GM19397 (cell line): Measurements from ENCODE around the gene EYS.
"Not testable (repeated sequence)": the region's sequence is repeated elsewhere in the genome, so short reads cannot be mapped to it uniquely, and the experiment has no call there.

Source experiments
- ATAC-seq: cut with Tn5 transposase; IDR thresholded peaks from one replicate; pipeline ENCODE4 v1.9.1; 2021; ENCODE audit warnings: mild to moderate bottlenecking, moderate library complexity; ENCODE audit not compliant: unreplicated experiment

Gene EYS

DNA sequence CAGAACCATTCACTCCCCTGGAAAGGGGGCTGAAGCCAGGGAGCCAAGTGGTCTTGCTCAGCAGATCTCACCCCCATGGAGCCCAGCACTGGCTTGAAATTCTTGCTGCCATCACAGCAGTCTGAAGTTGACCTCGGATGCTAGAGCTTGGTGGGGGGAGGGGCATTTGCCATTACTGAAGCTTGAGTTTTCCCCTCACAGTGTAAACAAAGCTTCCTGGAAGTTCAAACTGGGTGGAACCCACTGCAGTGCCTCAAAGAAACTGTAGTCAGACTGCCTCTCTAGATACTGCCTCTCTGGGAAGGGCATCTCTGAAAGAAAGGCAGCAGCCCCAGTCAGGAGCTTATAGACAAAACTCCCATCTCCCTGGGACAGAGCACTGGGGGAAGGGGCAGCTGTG, 1819.2 kb downstream of the EYS start:
- ATAC-seq = not testable (repeated sequence)

DNA sequence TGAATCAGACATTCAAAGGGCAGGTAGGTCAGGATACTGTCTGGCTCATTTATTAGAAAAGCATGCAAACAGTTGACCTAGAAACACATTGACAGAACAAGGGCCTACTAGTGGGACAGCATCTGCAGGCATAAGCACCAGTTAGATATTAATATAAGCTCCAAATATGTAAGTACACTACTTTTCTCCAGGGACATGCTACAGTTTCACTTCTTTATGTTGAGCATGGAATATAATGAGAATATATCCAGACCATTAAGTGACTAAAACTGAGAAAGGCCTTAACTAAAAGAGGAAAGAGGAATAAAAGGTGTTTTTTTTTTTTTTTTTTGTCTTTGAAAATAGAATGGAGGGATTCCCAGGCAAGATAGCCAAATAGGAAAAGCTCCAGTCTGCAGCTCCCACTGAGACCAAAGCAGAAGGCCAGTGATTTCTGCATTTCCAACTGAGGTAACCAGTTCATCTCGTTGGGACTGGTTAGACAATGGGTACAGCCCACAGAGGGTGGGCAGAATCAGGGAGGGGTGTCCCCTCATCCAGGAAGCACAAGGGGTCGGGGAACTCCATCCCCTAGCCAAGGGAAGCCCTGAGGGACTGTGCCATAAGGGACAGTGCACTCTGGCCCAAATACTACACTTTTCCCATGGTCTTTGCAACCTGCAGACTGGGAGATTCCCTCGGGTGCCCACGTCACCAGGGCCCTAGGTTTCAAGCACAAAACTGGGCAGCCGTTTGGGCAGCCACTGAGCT, 1819.8 kb downstream of the EYS start:
- ATAC-seq = no peak

- ATAC-seq = no peak
These were observed 1820.7 kb downstream of the EYS start for GRCh38 chr6:63886341-63886740.

- no peak for ATAC-seq
These were observed 1823.4 kb downstream of the EYS start for GRCh38 chr6:63883597-63883996.

GRCh38 chr6:63882208-63882607, 1824.8 kb downstream of the EYS start:
- no peak for ATAC-seq

GRCh38 chr6:63881791-63882190, 1825.2 kb downstream of the EYS start:
- ATAC-seq = no peak

- no peak for ATAC-seq
These were observed 1834.8 kb downstream of the EYS start for GRCh38 chr6:63872233-63872632.

DNA sequence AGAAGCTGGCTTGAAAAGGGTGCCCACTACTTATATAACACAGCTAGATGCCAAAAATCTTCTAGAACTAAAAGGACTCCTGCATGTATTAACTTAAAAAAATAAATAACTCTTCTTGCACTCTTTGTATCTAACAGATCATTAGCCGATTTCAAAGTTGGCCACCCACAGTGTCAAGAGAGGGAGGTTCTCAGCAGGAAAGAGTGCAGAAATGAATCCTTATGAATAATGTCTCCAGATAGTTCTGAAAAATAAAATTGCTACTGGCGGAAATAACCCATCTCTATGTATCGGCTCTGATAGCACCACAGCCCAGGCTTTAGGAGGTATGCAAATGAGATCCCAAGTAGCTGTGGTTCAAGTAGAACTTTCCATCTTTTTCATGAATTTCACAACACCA, 1838.7 kb downstream of the EYS start:
- no peak for ATAC-seq

DNA sequence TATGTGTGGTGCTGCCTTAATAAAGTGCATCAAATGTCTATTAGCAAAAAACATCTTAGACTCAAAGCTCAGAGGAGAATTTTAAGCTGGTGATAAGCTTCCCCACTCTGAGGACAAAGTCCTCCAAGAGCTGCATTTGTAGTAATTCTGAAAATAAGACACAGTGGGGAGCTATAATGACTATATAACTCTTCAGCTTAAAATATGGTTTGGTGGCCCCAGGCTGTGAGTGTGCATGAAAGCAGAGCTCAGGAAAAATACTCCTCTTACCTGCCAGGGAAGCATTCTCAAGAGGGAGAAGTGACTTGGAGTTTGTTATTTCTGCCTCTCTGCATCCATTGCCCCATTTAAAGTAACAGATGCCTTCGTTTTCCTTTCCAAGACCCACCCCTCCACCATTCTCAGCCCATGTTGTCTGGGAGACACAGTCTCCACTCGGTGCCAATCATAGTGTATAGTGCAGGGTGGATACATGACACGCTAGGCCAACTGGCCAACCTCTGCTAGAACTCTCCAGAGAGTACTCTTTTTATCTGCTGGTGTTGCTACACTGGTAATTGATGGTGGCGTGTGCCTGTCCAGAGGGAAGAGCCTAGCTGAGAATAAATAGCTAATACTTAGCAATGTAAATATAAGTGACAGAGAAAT, 1842.2 kb downstream of the EYS start:
- no peak for ATAC-seq

- no peak for ATAC-seq
These were observed 1843.0 kb downstream of the EYS start for GRCh38 chr6:63864061-63864460.

- no peak for ATAC-seq
These were observed 1844.4 kb downstream of the EYS start for GRCh38 chr6:63862486-63863198.

GRCh38 chr6:63859528-63859927, 1847.5 kb downstream of the EYS start:
- no peak for ATAC-seq

DNA sequence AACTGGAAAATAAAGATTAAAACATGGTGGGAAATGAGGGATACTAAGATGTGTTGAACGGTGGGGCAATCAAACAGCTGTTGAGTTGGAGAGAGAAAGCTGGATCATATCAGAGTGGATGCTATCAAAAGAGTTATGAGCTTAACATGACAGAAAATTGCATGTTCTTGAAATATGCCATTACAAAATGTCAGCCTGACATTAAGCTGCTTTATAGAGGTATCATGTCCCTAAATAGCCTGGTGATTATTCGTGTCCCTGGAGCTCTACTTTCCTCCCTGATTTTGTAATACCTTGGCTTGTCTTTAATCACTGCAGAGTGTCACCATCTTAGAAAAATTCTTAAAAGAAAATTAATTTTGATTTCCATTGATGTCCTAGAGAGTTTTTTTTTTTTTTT, 1848.3 kb downstream of the EYS start:
- ATAC-seq = no peak

GRCh38 chr6:63856271-63856670, 1850.8 kb downstream of the EYS start:
- no peak for ATAC-seq

- no peak for ATAC-seq
These were observed 1862.7 kb downstream of the EYS start for GRCh38 chr6:63844287-63844686.

DNA sequence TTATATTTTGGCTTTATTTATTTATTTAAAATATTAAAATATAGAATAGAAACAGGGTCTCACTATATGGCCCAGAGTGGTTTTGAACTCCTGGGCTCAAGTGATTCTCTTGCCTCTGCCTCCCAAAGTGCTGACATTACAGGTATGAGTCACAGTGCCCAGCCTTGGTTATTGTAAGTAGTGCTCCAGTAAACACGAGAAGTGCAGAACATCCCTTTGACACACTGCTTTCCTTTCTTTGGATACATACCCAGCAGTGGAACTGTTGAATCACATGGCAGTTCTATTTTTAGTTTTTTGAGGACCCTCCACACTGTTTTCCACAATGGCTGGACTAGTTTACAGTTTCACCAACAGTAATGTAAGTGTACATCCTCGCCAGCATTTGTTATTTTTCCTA, 1867.5 kb downstream of the EYS start:
- no peak for ATAC-seq

- ATAC-seq = not testable (repeated sequence)
These were observed 1878.3 kb downstream of the EYS start for GRCh38 chr6:63828678-63829077.

DNA sequence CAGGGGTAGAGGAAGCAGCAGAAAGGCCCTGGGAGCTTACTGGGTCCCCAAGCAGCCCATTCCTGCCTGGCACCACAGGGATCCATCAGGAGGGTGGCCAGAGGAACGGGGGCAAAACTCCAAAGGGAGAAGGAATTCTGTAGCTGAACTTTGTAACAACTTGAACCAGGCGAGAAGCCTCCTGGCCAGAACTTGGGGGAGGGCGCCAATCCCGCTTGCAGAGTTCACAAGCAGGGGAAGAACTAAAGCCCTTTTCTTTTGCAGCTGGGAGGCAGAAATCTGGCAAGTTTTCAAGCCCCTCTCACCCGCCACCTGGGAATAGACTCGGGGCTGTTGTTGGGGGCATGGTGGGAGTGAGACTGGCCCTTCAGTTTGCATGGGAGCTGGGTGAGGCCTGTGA, 1882.3 kb downstream of the EYS start:
- no peak for ATAC-seq

GRCh38 chr6:63821442-63821841, 1885.6 kb downstream of the EYS start:
- ATAC-seq = no peak

DNA sequence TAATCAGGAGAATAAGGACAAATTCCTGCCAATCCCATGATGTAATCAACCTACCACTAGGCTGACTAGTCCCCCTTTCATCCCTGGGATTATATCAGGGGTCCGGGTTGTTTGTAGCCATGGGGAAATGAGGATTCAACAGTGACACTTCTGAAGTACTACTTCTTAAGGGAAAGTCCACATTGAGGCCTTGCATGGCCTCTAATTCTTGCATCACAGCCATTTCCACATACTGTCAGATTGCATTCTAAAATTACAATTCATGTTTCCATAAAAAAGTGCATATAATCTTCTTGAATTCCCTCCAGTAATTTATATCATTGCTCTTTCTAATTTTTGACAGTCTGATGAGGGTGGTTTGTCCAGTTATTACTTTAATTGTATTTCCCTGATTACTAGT, 1887.2 kb downstream of the EYS start:
- ATAC-seq = no peak

GRCh38 chr6:63817492-63818050, 1889.5 kb downstream of the EYS start:
- no peak for ATAC-seq

GRCh38 chr6:63816982-63817436, 1890.0 kb downstream of the EYS start:
- no peak for ATAC-seq
